Thyroid gland (tissue), 4 donors: ENCODE results near the gene SNX8.

Experiments used
- POLR2A ChIP-seq, 2 donors: fragments of 450-650 bp; IDR thresholded peaks; one replicate each; pipeline ENCODE4 v1.6.1; 2017; ENCODE audit warnings: antibody characterized with exemption in 2 of 2, mild to moderate bottlenecking in 2 of 2, moderate library complexity in 1 of 2
- TF ChIP-seq, protein P1 (sequence below), 6 experiments: fragments of 200-600 bp in 3 of 6; fragments of 450-650 bp in 3 of 6; sonication (generic) in 3 of 6; IDR thresholded peaks; one replicate each; pipeline ENCODE4 v1.5.1; 2016 to 2019; ENCODE audit warnings: antibody characterized with exemption in 6 of 6, mild to moderate bottlenecking in 2 of 6, inconsistent platforms in 1 of 6, moderate library complexity in 1 of 6

DNA sequence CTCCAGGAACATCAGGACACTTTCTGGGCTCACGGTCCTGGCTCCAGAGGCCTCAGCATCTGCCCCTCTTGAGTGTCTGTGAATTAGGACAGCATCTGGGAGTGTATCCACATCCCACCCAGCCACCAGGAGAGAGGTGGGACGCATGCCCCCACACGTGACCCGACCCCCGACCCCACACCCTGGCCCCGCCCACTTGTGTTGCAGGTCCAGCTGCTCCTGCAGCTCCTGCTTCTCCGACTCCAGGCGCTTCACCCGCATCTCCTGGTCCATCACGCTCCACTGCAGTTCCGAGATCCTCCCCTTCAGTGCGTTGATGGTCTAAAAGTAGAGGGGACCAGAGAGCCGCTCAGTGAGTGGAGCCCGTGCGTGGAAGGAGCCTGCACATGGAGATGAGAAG, 95.1 kb downstream of the SNX8 start:
- TF ChIP-seq, protein P1, sequence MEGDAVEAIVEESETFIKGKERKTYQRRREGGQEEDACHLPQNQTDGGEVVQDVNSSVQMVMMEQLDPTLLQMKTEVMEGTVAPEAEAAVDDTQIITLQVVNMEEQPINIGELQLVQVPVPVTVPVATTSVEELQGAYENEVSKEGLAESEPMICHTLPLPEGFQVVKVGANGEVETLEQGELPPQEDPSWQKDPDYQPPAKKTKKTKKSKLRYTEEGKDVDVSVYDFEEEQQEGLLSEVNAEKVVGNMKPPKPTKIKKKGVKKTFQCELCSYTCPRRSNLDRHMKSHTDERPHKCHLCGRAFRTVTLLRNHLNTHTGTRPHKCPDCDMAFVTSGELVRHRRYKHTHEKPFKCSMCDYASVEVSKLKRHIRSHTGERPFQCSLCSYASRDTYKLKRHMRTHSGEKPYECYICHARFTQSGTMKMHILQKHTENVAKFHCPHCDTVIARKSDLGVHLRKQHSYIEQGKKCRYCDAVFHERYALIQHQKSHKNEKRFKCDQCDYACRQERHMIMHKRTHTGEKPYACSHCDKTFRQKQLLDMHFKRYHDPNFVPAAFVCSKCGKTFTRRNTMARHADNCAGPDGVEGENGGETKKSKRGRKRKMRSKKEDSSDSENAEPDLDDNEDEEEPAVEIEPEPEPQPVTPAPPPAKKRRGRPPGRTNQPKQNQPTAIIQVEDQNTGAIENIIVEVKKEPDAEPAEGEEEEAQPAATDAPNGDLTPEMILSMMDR (IDR thresholded peaks at IDR 0.05) = no peak
- no peak for TF ChIP-seq POLR2A (IDR thresholded peaks at IDR 0.05)
